HG02623 (cell line): ENCODE data around the gene EXOC4.

Experiments
- ATAC-seq: cut with Tn5 transposase; IDR thresholded peaks from one replicate; pipeline ENCODE4 v1.9.1; 2021; ENCODE audit warnings: moderate library complexity; ENCODE audit not compliant: unreplicated experiment

EXOC4 gene

DNA sequence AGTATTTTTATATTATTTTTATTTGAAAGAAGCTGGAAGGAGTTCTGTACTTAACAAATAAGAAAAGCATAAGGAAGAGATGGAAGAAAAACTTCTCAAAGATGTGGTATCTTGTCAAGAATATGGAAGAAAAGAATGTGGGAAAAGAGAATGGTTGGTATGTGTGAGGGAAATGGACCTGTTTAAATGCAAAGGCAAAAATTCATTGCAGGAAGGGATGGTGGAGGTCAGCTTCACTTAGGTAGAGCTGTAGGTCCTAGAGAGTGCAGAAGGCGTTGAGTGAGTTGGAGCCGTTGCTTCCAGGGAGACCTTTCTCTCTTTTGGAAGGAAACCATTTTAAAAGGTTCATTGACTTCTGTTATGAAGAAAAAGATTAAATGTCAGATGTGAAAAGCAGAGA is 107.3 kb downstream of the EXOC4 start:
- ATAC-seq = no peak

DNA sequence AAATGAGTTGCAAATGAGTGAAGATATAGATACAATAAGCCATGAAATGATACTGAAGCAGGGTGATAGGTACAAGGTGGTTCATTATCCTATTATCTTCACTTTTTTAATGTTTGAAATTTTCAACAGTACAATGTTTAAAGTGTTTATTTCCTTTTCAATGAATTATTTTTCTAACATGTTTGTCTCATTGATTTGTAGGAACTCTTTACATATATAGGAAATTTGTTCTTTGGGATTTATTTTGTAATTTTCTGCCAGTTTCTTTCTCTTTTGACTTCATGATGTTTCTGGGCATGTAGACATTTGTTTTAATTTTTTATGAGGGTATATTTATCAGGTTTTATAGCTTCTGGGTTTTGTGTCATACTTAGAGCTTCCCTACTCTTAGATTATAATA is 108.9 kb downstream of the EXOC4 start:
- ATAC-seq = no peak

DNA sequence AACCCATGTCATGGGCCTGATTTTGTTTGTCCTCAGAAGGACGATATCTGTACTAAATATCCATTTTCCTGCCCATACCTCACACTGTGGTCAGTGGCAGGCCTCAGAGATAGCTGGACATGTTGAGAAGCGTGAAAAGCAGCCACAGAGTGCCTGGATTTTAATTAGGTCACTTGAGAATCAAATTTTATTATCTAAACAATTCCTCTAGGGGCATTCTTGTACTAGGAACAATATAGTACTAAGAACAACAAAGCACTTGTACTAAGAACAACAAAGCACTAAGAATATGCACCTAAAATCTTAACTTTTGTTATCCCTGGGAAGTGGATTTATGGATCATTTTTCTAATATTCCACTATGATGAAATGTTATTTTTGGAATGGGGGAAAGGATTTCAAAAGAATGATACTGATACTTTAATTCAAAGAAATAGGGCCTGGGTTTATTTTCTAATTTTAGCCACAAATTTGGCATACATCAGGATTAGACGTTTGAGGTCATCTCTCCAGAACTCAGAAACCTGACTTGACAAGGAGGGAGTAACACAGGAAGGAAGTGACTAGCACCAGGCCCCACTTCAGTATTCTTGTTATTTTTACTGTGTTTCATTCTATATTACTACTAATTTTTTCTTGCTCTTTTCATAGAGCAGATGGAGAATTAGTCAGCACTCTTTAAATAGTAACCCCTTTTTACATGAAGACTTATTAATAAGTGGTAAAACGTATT is 112.2 kb downstream of the EXOC4 start:
- ATAC-seq = no peak

DNA sequence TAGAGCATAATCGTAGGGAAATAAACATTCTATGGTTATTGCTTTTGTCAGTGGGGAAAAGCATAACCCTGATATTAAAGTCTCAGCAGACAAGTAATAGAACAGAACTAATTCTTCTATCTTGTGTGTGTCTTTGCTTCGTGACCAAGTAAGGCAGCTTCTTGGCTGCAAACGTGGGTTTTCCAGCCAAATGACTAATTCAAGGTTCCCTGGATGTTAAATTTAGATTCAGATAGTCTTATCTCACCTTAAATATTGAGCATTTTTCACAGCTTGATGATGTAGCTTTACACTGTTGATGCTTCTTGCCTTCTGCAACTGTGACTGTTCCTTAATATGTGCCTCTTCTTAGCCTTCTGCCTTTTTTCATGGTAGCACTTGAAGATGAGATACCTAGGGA is 113.0 kb downstream of the EXOC4 start:
- no peak for ATAC-seq

DNA sequence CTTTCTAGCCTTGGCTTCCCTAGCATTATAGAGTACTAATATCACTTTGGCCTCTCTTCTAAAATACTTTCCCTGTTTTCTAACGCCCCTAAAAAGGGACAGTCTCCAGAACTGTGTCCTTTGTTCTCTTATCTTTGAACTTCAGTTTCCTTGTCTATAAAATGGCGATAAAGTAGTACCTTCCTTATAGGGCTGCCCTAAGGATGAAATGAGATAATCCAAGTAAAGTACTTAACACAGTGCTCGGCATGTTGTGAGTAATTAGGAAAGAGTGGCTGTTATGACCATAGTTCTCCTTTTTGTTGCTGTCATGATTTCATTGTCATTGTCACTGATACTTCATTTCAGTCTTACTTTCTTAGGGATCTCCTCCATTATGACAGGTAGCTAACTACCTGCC is 114.7 kb downstream of the EXOC4 start:
- no peak for ATAC-seq

DNA sequence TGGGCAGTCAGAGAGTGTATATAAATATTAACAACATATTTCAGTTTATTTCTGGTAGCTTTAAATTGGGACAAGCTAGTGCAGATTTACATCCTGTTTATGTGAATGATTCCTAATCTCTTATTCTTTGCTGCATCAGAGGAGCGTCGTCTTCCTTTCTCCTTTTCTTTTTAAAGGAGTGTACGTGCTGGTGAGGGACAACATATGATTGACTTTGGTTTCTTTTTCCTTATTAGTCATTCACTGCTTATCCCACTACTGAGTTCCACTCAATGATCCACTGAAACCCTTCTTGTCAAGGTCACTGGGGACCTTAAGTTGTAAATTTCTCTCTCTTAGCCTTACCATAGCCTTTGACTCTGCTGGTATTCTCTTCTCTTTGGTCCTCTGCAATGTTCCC is 116.3 kb downstream of the EXOC4 start:
- ATAC-seq = no peak

DNA sequence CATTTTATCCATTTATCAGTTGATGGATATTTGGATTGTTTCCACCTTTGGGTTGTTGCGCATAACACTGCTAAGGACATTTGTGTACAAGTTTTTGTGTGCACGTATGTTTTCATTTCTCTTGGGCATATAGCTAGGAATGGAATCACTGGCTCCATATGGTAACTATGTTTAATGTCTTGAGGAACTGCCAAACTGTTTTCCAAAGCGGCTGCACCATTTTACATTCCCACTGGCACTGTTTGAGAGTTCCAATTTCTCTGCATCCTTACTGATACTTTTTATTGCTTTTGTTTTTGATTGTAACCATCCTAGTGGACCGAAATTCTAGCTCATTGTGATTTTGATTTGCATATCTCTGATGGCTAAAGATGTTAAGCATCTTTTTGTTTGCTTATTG is 118.7 kb downstream of the EXOC4 start:
- ATAC-seq = no peak

DNA sequence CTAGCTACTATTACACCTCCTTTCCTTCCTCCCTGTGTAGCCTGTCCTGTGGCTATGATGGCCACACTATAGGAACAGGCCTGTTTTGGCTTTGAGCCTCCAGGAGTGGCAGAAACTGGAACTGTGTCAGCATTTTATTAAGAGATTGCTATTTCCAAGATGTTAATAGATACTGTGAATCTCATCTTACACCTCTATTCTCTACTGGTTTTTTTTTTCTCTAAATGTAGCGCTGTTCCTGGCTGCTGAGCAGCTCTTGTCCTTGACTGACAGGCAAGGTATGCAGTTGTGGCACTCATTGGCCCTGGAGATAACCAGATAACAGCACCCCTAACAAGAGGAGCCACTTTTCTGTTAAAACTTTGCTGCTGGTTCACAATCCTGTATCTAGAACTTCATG is 119.5 kb downstream of the EXOC4 start:
- no peak for ATAC-seq

DNA sequence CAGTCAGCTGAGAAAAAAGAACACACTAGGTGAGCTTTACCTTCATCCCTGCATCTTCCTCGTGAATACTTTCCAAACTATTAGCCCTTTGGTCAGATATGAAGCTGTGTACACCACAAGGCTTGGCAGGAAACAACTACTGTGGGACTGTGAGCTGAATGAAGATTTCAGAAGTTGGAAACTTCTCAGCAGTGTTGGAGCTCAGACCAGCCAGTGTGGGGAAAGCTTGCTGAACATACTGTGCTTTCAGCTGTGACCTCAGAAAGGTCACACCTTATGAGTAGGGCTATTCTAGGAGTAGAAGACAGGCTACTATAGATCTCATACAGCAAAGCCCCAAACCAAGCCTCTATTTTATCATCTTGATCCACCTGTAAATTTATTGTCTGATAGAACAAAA is 123.6 kb downstream of the EXOC4 start:
- ATAC-seq = no peak

DNA sequence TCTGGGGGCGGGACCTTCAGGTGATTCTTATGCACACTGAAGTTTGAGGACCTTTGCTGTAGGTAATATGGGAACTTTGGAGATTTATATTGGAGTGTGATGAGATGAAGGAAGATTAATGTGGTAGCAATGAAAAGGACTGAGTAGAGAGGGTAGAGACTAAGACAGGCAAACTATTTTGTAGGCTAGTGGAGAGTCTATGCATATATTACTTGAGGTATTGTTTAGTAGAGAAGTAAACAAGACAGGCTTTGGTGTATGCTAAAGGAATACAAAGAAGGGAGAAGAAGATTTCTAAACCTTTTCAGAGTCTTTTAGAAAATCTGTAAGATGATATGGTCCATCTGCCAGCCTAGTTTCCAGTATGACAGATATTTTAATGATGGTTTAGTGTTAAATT is 129.1 kb downstream of the EXOC4 start:
- no peak for ATAC-seq

DNA sequence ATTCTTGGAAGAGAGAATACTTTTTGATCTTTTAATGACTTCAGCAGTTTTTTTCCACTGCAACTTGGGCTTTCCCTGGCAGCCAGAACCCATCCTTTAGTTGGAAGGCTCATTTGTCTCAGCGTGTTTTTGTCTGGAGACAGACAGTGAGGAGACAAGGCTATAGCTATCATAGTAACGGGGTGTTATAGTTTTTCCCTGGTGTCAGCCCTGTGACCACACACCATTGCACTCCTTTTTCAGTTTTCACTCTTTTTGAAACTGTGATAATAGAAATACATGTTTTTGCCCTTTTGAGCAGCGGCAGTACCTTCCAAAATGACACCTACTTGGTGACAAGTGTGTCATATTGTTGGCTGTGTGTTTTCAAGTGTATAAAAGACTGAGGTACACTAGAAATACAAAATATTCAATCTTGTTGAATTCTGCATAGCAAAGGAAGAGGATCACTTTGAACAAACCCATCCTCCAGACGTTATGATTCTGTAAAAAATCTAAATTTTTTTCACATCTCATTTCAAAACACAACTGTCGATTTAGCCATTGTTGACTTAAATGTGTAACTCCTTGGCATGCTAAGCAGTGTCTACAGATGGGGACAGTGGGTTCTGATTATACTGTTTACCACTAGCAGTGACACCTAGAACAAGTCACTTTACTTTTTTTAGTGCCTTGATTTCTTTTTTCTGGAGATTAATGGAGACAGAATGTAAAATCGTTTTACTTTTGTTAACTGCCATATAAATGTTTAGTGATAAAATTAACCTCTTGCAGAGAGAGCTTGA is 130.1 kb downstream of the EXOC4 start:
- no peak for ATAC-seq

DNA sequence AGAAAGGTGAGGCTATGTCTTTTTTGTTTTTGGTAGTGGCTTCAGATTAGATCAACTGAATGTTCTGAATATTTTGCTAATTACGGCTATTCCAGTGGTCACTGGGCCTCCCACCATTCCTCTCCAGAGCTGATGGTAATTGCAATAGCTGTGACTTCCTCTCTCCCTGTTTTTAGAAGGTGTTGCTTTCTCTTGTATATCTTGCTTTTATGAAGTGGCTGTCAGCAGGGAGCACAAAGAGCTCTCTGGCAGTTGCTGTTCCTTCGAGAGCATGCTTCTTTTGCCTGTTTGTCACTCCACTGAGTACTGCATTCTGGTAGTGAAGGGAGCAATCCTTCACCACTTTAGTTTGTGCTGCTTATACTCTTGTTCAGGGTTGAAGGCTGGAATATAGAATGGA is 133.3 kb downstream of the EXOC4 start:
- no peak for ATAC-seq

DNA sequence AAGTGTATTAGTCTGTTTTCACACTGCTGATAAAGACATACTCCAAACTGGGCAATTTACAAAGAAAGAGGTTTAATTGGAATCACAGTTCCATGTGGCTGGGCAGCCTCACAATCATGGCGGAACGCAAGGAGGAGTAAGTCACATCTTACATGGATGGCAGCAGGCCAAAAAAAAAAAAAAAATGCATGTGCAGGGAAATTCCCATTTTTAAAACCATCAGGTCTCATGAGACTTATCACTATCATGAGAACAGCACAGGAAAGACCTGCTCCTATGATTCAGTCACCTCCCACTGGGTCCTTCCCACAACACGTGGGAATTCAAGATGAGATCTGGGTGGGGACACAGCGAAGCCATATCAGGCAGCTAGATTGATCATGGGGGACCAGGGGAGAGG is 136.8 kb downstream of the EXOC4 start:
- no peak for ATAC-seq

DNA sequence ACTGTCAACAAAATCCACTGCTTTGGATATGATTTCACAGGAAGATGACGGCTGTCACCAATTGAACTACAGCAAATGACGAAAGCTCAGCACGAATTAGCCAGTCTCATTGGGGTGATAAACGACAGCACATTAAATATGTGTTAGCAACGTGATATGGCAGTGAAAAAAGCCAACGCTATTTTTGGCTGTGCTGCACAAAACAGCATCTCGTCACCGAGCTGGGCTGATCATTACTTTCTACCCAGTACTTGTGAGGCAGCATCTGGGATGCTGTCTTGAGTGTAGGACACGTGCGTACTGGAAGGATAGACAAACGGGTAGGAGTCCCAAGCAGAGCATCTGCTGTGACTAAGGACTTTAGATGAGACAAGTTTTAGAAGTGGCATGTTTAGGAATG is 138.3 kb downstream of the EXOC4 start:
- no peak for ATAC-seq

DNA sequence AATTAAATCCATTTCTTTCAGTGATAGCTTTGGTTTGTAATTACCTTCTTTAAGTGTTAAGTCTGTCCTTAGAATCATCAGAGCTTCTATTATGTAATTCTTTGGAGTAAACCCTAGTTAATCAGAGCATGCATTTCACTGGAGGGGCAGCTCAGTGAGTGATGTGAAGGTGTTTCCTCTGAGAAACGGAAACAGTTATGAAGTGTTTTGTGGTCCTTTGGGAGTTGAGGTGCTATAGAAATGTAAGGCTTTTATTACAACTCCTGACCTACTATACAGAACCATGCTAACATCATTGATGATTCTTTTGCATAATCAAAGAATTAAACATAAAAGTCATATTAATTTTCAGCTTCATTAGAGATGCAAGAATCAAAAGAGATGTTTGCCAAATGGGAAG is 141.5 kb downstream of the EXOC4 start:
- ATAC-seq = no peak

DNA sequence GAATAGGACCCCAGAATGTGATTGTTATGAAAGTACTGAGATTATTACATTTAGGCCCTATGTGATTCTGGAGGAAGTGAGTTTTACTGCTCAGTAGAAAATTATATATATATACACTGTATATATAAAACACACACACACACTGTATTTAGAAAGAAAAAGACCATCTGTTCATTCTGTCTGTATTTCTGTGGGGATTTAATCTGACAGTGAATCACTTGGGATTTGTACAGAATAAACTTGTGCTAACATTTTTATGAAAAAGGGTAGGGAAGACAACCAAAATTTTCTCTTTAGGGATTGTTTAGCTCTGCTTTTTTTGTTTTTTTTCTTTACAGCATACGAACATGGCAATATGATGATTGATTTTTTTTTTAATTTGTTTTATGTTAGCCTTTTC is 142.7 kb downstream of the EXOC4 start:
- no peak for ATAC-seq

DNA sequence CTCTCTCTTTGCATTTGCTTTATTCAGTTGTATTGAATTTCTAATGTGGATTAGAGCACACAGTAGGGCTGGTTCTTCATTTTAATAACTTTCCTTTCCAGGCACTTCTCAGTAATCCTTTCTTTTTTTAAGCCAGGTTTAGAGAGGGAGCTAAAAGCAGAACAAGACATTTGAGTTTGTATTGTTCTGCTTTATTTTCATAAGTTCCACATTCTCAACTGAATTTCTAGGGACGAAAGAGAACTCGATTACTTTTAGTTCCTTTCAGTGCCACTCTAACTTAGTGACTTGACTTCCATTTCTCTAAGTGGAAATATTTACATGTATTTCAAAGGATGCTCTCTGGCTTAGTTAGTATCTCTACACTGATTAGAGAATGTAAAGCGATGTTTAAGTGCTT is 145.6 kb downstream of the EXOC4 start:
- ATAC-seq = no peak

DNA sequence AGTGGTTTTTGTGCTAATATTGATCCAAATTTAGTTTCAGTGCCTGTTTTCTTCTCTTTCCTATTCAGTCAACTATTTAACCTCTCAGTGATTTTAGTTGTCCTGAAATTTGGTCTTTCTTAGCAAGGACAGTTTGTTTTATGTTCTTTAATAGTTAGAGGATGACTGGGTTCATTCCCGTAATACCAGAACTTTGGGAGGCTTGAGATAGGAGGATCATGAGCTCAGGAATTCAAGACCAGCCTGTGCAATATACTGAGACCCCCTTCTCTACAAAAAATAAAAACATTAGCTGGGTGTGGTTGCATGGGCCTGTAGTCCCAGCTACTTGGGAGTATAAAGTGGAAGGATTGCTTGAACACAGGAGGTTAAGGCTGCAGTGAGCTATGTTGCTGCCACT is 148.3 kb downstream of the EXOC4 start:
- no peak for ATAC-seq

DNA sequence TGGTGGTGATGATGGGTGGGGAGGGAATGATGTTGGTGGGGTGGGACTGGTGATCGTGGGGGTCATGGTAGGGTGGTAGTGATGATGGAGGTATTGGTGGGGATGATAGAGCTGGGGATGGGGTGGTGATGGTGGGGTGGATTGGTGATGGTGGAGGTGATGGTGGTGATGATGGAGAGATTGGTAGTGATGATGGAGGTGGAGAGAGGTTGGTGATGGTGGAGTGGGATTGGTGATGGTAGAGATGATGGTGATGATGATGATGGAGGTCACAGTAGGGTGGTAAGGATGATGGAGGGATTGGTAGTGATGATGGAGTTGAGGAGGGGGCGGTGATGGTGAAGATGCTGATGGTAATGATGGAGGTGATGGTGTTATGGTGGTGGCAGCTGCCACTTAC is 155.3 kb downstream of the EXOC4 start:
- ATAC-seq = no peak

DNA sequence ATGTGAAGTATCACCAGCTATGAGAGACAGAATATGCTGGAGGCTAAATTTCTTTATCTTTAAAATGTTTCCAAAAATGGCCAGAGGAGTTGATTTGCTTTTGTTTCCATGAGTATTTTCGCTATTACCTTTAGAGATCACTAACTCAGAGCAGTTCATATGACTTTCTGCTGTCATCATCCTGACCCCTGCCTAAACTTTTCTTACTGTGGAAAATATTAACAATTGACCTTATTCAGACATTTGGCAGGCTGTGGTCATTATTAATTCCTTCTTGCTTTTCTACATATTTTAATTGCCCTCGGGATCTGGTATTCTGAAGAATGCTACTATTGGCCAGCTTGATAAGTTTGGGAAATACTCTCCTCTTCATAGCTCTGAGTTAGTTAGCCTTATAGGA is 156.5 kb downstream of the EXOC4 start:
- ATAC-seq = no peak

DNA sequence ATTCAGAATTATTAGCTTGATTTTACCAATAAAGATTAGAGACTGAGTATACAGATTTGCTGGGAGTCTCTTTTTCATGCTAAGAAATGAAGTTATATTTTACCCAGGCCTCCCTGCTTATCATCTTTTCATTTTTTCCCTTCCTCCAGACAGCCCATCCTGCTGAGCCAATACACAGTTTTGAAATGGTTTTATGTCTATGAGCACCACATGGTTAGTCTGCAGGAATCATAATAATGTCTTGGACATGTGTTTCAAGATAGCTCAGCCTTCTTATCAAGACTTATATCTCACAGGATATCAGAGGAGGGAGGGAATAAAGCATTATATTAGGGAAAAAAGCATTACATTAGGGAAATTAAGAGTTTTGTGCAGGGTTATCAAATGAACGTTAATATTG is 157.1 kb downstream of the EXOC4 start:
- no peak for ATAC-seq

DNA sequence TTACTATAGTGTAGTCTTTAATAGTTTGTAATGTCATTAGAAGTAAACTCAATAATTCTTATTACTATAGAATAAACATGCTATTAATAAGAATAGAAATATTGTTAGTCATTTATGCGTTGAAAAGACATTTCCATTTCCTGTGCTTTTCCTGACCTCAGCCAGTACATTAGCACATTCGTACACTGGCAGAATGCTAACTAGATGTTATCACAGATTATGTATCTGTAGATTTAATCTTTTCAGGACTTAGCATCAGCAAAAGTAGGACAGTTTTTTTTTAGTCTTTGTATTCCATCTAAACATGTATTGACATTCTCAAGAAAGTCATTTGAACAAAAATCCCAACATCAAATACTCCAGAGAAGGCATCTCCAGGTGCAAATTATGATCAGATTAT is 158.5 kb downstream of the EXOC4 start:
- no peak for ATAC-seq

DNA sequence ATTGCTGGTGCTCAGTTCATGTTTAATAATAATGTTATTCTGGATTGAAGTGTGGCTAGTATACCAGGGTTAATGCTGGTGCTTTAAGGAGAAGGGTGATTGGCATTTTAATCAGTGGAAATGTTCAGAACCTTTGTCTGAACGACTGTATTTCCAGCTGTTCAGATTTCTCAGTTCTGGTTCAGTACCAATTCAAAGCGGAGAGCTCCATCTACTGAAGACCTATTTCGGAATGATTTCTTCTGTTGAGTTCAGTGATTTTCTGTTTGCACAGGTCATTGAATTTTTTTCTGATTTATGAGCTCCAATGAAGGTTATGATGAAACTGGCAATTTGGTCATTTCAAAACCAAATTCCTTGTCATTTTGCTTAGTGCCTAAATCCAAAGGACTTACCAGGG is 160.1 kb downstream of the EXOC4 start:
- no peak for ATAC-seq
